GM12878 (cell line): ENCODE data around the gene TNNT3. TPM values are rescaled to one million over a fixed set of nuclear protein-coding genes. Genes with fewer than 3 reads are reported as not detected.

Experiments
- ATAC-seq: fragments of 200-7000 bp; cut with Tn5 transposase; 3 replicates; pipeline ENCODE4 v1.9.1; 2020; ENCODE audit warnings: mild to moderate bottlenecking, moderate library complexity
- BruUV-seq: library from RNA; stranded (reverse); fragments of 400-500 nt; replicated peaks from 2 replicates; lab custom pipeline; 2021; lab: Mats Ljungman, UMichigan
- CTCF ChIA-PET: fragments of 300-600 bp; sonication (Branson Sonifier 250); formaldehyde crosslinking; extraction: SDS; loops from one replicate; lab custom pipeline; 2021; ENCODE audit warnings: inconsistent platforms; lab: Yijun Ruan, JAX
- POLR2A ChIA-PET: fragments of 350-600 bp; formaldehyde crosslinking; extraction: SDS; loops from one replicate; lab custom pipeline; 2021; ENCODE audit warnings: inconsistent platforms; lab: Charles Lee
- RAD21 ChIA-PET: fragments of 300-600 bp; sonication (Branson Sonifier 250); formaldehyde crosslinking; loops from one replicate; lab custom pipeline; 2023; ENCODE audit warnings: antibody characterized with exemption; ENCODE audit not compliant: unreplicated experiment; lab: Charles Lee
- SMC1A ChIA-PET: fragments of 300-600 bp; sonication (Branson Sonifier 250); formaldehyde crosslinking; loops from one replicate; lab custom pipeline; 2023; ENCODE audit not compliant: unreplicated experiment, uncharacterized antibody; lab: Charles Lee
- DNase-seq: peaks from one replicate; pipeline ENCODE4 v3.0.0-alpha.2; 2011; ENCODE audit warnings: low read depth, low spot score
- FAIRE-seq: peaks from 3 replicates; lab custom pipeline; 2011; peaks lifted over from hg19 to GRCh38; lab: Jason Lieb, UNC
- H2AFZ ChIP-seq: 2 replicates; pipeline ENCODE4 v1.6.0; 2011; ENCODE audit warnings: low read depth, low read length, control low read depth; ENCODE audit not compliant: control insufficient read depth
- H3K27ac ChIP-seq: 2 replicates; pipeline ENCODE4 v1.5.1; 2011; ENCODE audit warnings: control low read depth; ENCODE audit not compliant: control insufficient read depth, insufficient read depth
- H3K27me3 ChIP-seq, 2 experiments: replicated peaks in 1 of 2; 2 replicates each; pipeline versions ENCODE4 v1.6.0 to v1.6.1; 2011; ENCODE audit warnings: low read length in 1 of 2; ENCODE audit not compliant: control insufficient read depth in 2 of 2, insufficient read depth in 2 of 2
- H3K36me3 ChIP-seq, 2 experiments: 2 replicates each; pipeline ENCODE4 v1.5.1; 2011; ENCODE audit warnings: low read length in 1 of 2; ENCODE audit not compliant: control insufficient read depth in 2 of 2, insufficient read depth in 2 of 2
- H3K4me1 ChIP-seq: 2 replicates; pipeline ENCODE4 v1.6.1; 2011; ENCODE audit warnings: mild to moderate bottlenecking, low read length, moderate library complexity, mixed read lengths; ENCODE audit not compliant: control insufficient read depth, insufficient read depth
- H3K4me2 ChIP-seq: 2 replicates; pipeline ENCODE4 v1.6.0; 2011; ENCODE audit warnings: control low read depth; ENCODE audit not compliant: control insufficient read depth, insufficient read depth
- H3K4me3 ChIP-seq: fragments of 200-600 bp; sonication (generic); 2 replicates; pipeline ENCODE4 v1.5.1; 2016
- H3K79me2 ChIP-seq: 2 replicates; pipeline ENCODE4 v1.6.0; 2011; ENCODE audit warnings: low read length; ENCODE audit not compliant: control insufficient read depth, insufficient read depth
- H3K9ac ChIP-seq: 2 replicates; pipeline ENCODE4 v1.8.0; 2011; ENCODE audit warnings: low read length, control low read depth, mixed read lengths; ENCODE audit not compliant: control insufficient read depth, insufficient read depth
- H3K9me3 ChIP-seq: replicated peaks from 3 replicates; pipeline ENCODE4 v1.5.1; 2011; ENCODE audit warnings: mild to moderate bottlenecking, low read length; ENCODE audit not compliant: control insufficient read depth, insufficient read depth
- H4K20me1 ChIP-seq: 2 replicates; pipeline ENCODE4 v1.6.0; 2011; ENCODE audit not compliant: control insufficient read depth, insufficient read depth
- CREM ChIP-seq: IDR thresholded peaks from 2 replicates; pipeline ENCODE4 v1.6.1; 2014; ENCODE audit warnings: antibody characterized with exemption, low read depth
- FOXK2 ChIP-seq: fragments of 450-650 bp; IDR thresholded peaks from 2 replicates; pipeline ENCODE4 v1.6.1; 2017; ENCODE audit warnings: mild to moderate bottlenecking, moderate library complexity
- HDGF ChIP-seq: fragments of 450-650 bp; IDR thresholded peaks from 2 replicates; pipeline ENCODE4 v1.6.1; 2016; ENCODE audit warnings: antibody characterized with exemption
- IKZF2 ChIP-seq, 2 experiments: fragments of 450-650 bp; IDR thresholded peaks; 2 replicates each; pipeline ENCODE4 v1.6.1; 2017; ENCODE audit warnings: mild to moderate bottlenecking in 2 of 2, moderate library complexity in 2 of 2
- MEF2B ChIP-seq: fragments of 450-650 bp; IDR thresholded peaks from 2 replicates; pipeline ENCODE4 v1.6.1; 2018; ENCODE audit warnings: mild to moderate bottlenecking, moderate library complexity; ENCODE audit not compliant: partially characterized antibody, poor library complexity, severe bottlenecking
- NFXL1 ChIP-seq: fragments of 450-650 bp; IDR thresholded peaks from 2 replicates; pipeline ENCODE4 v1.6.1; 2017; ENCODE audit warnings: antibody characterized with exemption, mild to moderate bottlenecking, borderline replicate concordance
- RBBP5 ChIP-seq: fragments of 200-600 bp; sonication (generic); conservative IDR thresholded peaks from 2 replicates; pipeline ENCODE4 v1.6.1; 2016
- TBL1XR1 ChIP-seq: IDR thresholded peaks from 2 replicates; pipeline ENCODE4 v1.6.1; 2012; ENCODE audit warnings: low read depth, low read length, improper control_type of control experiment
- ZNF622 ChIP-seq: fragments of 450-650 bp; IDR thresholded peaks from 2 replicates; pipeline ENCODE4 v1.6.1; 2017; ENCODE audit warnings: mild to moderate bottlenecking, inconsistent platforms
- WGBS: methylation state at CpG from one replicate; pipeline ENCODE4 v1.1.6; 2016; ENCODE audit warnings: low lambda C conversion rate; ENCODE audit not compliant: insufficient replicate concordance, insufficient coverage; ENCODE audit errors: missing lambda C conversion rate; 5-methylcytosine and 5-hydroxymethylcytosine counted together
- in situ Hi-C: fragments of 300-500 bp; cut with MboI; formaldehyde crosslinking; loops from 9 replicates; pipeline ENCODE4 v1.14.3; 2018; ENCODE audit warnings: mixed read lengths
- intact Hi-C: fragments of 100-400 bp; cut with micrococcal nuclease; formaldehyde crosslinking; loops from one replicate; pipeline ENCODE4 v1.14.2; 2022; ENCODE audit not compliant: unreplicated experiment
- polyA plus RNA-seq, 11 experiments: library from polyadenylated mRNA; depleted of rRNA in 4 of 11; unstranded in 6 of 11; stranded (reverse) in 5 of 11; fragments of >200 nt; fragmentation: Nextera tagmentation in 4 of 11; fragmentation: Illumina TruSeq in 1 of 11; extraction: Ambion mirVana in 4 of 11; extraction: Trizol in 1 of 11; gene quantifications; 1 replicate in 1 of 11; 2 replicates in 10 of 11; pipeline versions ENCODE4 v1.2.1 to v1.2.3, GENCODE V29; 2011 to 2016; ENCODE audit warnings: inconsistent platforms in 2 of 11, missing spikeins in 2 of 11, low read depth in 1 of 11
- total RNA-seq, 4 experiments: library from RNA; depleted of rRNA in 3 of 4; stranded (reverse); fragments of >200 nt in 3 of 4; fragmentation: Illumina TruSeq in 1 of 4; extraction: Trizol in 1 of 4; gene quantifications; 2 replicates each; pipeline versions ENCODE4 v1.2.1 to v1.2.3, GENCODE V29; 2013 to 2021
- TF ChIP-seq, protein P1 (sequence below): IDR thresholded peaks from 2 replicates; pipeline ENCODE4 v1.6.1; 2012; ENCODE audit warnings: mild to moderate bottlenecking, low read depth, low read length
- TF ChIP-seq, protein P2 (sequence below): fragments of 450-650 bp; IDR thresholded peaks from 2 replicates; pipeline ENCODE4 v1.6.1; 2018; ENCODE audit warnings: mild to moderate bottlenecking, low read depth, moderate library complexity; ENCODE audit not compliant: partially characterized antibody
- TF ChIP-seq, protein P3 (sequence below): fragments of 450-650 bp; IDR thresholded peaks from 2 replicates; pipeline ENCODE4 v1.6.1; 2014; ENCODE audit warnings: mild to moderate bottlenecking

TNNT3 gene
- total and polyA plus RNA-seq, 10 of the 15 experiments (the other 5 are each of a cell fraction or from before 2014, with no cell fraction given): 0.40 to 0.50 TPM; not detected in 8

DNA sequence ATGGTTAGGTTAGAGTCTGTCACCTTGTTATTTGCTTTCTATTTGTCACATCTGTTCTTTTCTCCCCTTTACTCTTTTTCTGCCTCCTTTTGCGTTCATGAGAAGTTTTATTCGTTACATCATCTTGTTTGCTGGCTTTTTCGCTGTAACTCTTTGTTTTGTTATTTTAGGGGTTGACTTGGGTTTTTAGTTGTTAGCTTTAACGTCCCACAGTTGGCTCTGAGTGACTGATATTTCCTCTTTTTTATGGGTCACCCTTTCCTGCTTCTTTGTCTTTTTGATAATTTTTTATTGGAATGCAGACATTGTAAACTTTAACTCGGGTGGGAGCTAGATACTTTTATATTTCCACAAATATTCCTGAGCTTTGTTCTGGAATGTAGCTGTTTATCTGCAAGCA lies 13.3 kb upstream of the TNNT3 start:
- FAIRE-seq (no peak), ATAC-seq (no peak), DNase-seq (no peak)
- ChIA-PET POLR2A (interaction anchor here (0.5 kb wide), 1 partner anchor 25 kb away, joined by 4 read pairs; no protein-coding TSS in a partner anchor), CTCF (interaction anchor here (1.0 to 1.2 kb wide), 4 partner anchors 9 to 245 kb away, joined by 3 to 4 read pairs (median 3); no protein-coding TSS in a partner anchor), SMC1A (interaction anchor here (0.9 kb wide), 1 partner anchor 8 kb away, joined by 3 read pairs; no protein-coding TSS in a partner anchor), RAD21 (interaction anchor here (1.8 kb wide), 1 partner anchor 212 kb away, joined by 4 read pairs; no protein-coding TSS in a partner anchor)
- no peaks in the 10 kb centered on the region for H3K36me3 ChIP-seq
- no TSS peak for BruUV-seq
- no peak overlapping the region for H3K4me3 ChIP-seq
- H3K4me1 ChIP-seq: no peaks in the 10 kb centered on the region
- H3K9me3 ChIP-seq: no peaks in the 10 kb centered on the region
- no peak overlapping the region for H3K9ac ChIP-seq
- 8% methylated on average over 5 of the region's 5 CpGs for WGBS
- no peaks in the 10 kb centered on the region for H3K79me2 ChIP-seq
- in situ Hi-C loops (no loop called here), intact Hi-C loops (no loop called here)
- no peak overlapping the region for H3K4me2 ChIP-seq
- no peak overlapping the region for H3K27ac ChIP-seq
- no peaks in the 10 kb centered on the region for H4K20me1 ChIP-seq
- no peak overlapping the region for H2AFZ ChIP-seq
- H3K27me3 ChIP-seq: no peaks in the 10 kb centered on the region; a peak in 1 of 4 replicates
- TF ChIP-seq CREM (no peak), ZNF622 (no peak), HDGF (no peak), MEF2B (no peak), FOXK2 (no peak), RBBP5 (no peak), IKZF2 (IDR thresholded peaks at IDR 0.05) (no peak), NFXL1 (no peak), TBL1XR1 (no peak)
- TF ChIP-seq, protein P1, sequence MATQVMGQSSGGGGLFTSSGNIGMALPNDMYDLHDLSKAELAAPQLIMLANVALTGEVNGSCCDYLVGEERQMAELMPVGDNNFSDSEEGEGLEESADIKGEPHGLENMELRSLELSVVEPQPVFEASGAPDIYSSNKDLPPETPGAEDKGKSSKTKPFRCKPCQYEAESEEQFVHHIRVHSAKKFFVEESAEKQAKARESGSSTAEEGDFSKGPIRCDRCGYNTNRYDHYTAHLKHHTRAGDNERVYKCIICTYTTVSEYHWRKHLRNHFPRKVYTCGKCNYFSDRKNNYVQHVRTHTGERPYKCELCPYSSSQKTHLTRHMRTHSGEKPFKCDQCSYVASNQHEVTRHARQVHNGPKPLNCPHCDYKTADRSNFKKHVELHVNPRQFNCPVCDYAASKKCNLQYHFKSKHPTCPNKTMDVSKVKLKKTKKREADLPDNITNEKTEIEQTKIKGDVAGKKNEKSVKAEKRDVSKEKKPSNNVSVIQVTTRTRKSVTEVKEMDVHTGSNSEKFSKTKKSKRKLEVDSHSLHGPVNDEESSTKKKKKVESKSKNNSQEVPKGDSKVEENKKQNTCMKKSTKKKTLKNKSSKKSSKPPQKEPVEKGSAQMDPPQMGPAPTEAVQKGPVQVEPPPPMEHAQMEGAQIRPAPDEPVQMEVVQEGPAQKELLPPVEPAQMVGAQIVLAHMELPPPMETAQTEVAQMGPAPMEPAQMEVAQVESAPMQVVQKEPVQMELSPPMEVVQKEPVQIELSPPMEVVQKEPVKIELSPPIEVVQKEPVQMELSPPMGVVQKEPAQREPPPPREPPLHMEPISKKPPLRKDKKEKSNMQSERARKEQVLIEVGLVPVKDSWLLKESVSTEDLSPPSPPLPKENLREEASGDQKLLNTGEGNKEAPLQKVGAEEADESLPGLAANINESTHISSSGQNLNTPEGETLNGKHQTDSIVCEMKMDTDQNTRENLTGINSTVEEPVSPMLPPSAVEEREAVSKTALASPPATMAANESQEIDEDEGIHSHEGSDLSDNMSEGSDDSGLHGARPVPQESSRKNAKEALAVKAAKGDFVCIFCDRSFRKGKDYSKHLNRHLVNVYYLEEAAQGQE: no peak
- TF ChIP-seq, protein P2, sequence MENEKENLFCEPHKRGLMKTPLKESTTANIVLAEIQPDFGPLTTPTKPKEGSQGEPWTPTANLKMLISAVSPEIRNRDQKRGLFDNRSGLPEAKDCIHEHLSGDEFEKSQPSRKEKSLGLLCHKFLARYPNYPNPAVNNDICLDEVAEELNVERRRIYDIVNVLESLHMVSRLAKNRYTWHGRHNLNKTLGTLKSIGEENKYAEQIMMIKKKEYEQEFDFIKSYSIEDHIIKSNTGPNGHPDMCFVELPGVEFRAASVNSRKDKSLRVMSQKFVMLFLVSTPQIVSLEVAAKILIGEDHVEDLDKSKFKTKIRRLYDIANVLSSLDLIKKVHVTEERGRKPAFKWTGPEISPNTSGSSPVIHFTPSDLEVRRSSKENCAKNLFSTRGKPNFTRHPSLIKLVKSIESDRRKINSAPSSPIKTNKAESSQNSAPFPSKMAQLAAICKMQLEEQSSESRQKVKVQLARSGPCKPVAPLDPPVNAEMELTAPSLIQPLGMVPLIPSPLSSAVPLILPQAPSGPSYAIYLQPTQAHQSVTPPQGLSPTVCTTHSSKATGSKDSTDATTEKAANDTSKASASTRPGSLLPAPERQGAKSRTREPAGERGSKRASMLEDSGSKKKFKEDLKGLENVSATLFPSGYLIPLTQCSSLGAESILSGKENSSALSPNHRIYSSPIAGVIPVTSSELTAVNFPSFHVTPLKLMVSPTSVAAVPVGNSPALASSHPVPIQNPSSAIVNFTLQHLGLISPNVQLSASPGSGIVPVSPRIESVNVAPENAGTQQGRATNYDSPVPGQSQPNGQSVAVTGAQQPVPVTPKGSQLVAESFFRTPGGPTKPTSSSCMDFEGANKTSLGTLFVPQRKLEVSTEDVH: no peak
- TF ChIP-seq, protein P3, sequence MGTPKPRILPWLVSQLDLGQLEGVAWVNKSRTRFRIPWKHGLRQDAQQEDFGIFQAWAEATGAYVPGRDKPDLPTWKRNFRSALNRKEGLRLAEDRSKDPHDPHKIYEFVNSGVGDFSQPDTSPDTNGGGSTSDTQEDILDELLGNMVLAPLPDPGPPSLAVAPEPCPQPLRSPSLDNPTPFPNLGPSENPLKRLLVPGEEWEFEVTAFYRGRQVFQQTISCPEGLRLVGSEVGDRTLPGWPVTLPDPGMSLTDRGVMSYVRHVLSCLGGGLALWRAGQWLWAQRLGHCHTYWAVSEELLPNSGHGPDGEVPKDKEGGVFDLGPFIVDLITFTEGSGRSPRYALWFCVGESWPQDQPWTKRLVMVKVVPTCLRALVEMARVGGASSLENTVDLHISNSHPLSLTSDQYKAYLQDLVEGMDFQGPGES: no peak
